GM23338 (cell line): ENCODE data around the gene ATRIP. TPM values are rescaled to one million over a fixed set of nuclear protein-coding genes. Genes with fewer than 3 reads are reported as not detected.
A peak's percentile ranks its signal among the peaks of the same experiment; 100 is the strongest.

Experiments
- ATAC-seq: fragments of 200-7000 bp; cut with Tn5 transposase; 3 replicates; pipeline ENCODE4 v1.9.1; 2020
- DNase-seq: peaks from one replicate; pipeline ENCODE4 v3.0.0-alpha.2; 2015; ENCODE audit warnings: low spot score
- H2AFZ ChIP-seq: fragments of 200-600 bp; sonication (generic); 2 replicates; pipeline ENCODE4 v1.8.0; 2016; ENCODE audit warnings: antibody characterized with exemption, mild to moderate bottlenecking, moderate library complexity
- H3F3A ChIP-seq: fragments of 200-600 bp; sonication (generic); replicated peaks from 2 replicates; pipeline ENCODE4 v1.8.0; 2017; ENCODE audit warnings: antibody characterized with exemption, mixed run types, low read depth
- H3K27ac ChIP-seq: fragments of 200-600 bp; sonication (generic); 2 replicates; pipeline ENCODE4 v1.6.1; 2016; ENCODE audit warnings: low read depth
- H3K27me3 ChIP-seq: fragments of 200-600 bp; sonication (generic); 2 replicates; pipeline ENCODE4 v1.8.0; 2016; ENCODE audit warnings: mild to moderate bottlenecking, mixed run types, moderate library complexity; ENCODE audit not compliant: insufficient read depth
- H3K36me3 ChIP-seq: fragments of 200-600 bp; sonication (generic); 2 replicates; pipeline ENCODE4 v1.8.0; 2016; ENCODE audit warnings: mild to moderate bottlenecking; ENCODE audit not compliant: insufficient read depth
- H3K4me1 ChIP-seq: fragments of 200-600 bp; sonication (generic); 2 replicates; pipeline ENCODE4 v1.8.0; 2016; ENCODE audit warnings: mild to moderate bottlenecking, moderate library complexity; ENCODE audit not compliant: insufficient read depth
- H3K4me2 ChIP-seq: fragments of 200-600 bp; sonication (generic); 2 replicates; pipeline ENCODE4 v1.7.1; 2017; ENCODE audit warnings: mixed run types
- H3K4me3 ChIP-seq: fragments of 200-600 bp; sonication (generic); 2 replicates; pipeline ENCODE4 v1.6.1; 2016; ENCODE audit warnings: mixed run types
- H3K79me2 ChIP-seq: fragments of 200-600 bp; sonication (generic); replicated peaks from 2 replicates; pipeline ENCODE4 v1.8.0; 2017; ENCODE audit warnings: mild to moderate bottlenecking; ENCODE audit not compliant: insufficient read depth
- H3K9me2 ChIP-seq: fragments of 200-600 bp; sonication (generic); 2 replicates; pipeline ENCODE4 v1.8.0; 2017; ENCODE audit not compliant: insufficient read depth
- H4K20me1 ChIP-seq: fragments of 200-600 bp; sonication (generic); replicated peaks from 2 replicates; pipeline ENCODE4 v1.8.0; 2017; ENCODE audit warnings: mild to moderate bottlenecking; ENCODE audit not compliant: insufficient read depth
- H3K27ac Mint-ChIP-seq: 2 replicates; pipeline ENCODE4 v1.8.0; 2020; ENCODE audit warnings: inconsistent platforms, mild to moderate bottlenecking, moderate library complexity, mixed read lengths
- H3K27me3 Mint-ChIP-seq: 3 replicates; pipeline ENCODE4 v1.8.0; 2022; ENCODE audit warnings: low read depth, mild to moderate bottlenecking, moderate library complexity, mixed read lengths, inconsistent platforms; ENCODE audit not compliant: insufficient read depth, poor library complexity
- H3K36me3 Mint-ChIP-seq: 3 replicates; pipeline ENCODE4 v1.8.0; 2021; ENCODE audit warnings: low read depth, mild to moderate bottlenecking, inconsistent platforms, moderate library complexity, mixed read lengths
- H3K4me1 Mint-ChIP-seq: 3 replicates; pipeline ENCODE4 v1.8.0; 2020; ENCODE audit warnings: mild to moderate bottlenecking, inconsistent platforms, mixed read lengths
- H3K4me3 Mint-ChIP-seq: 3 replicates; pipeline ENCODE4 v1.8.0; 2021; ENCODE audit warnings: moderate library complexity, mild to moderate bottlenecking, inconsistent platforms, mixed read lengths
- H3K9me3 Mint-ChIP-seq: 3 replicates; pipeline ENCODE4 v1.8.0; 2020; ENCODE audit warnings: moderate library complexity, mild to moderate bottlenecking, inconsistent platforms, mixed read lengths
- EZH2 ChIP-seq: fragments of 200-600 bp; sonication (generic); IDR thresholded peaks from one replicate; pipeline ENCODE4 v1.8.0; 2017; ENCODE audit warnings: antibody characterized with exemption, mild to moderate bottlenecking, low read depth; ENCODE audit not compliant: unreplicated experiment
- EZH2phosphoT487 ChIP-seq: fragments of 200-600 bp; sonication (generic); IDR thresholded peaks from one replicate; pipeline ENCODE4 v1.8.1; 2018; ENCODE audit warnings: antibody characterized with exemption; ENCODE audit not compliant: unreplicated experiment
- JUNB ChIP-seq: IDR thresholded peaks from one replicate; pipeline ENCODE4 v1.6.1; 2016; ENCODE audit warnings: antibody characterized with exemption; ENCODE audit not compliant: unreplicated experiment
- ZNF114 ChIP-seq: fragments of 250-450 bp; sonication (Bioruptor Pico); IDR thresholded peaks from 2 replicates; pipeline ENCODE4 v1.5.0; 2020; ENCODE audit warnings: mild to moderate bottlenecking, moderate library complexity
- ZNF462 ChIP-seq: fragments of 250-450 bp; sonication (Bioruptor Pico); IDR thresholded peaks from 2 replicates; pipeline ENCODE4 v1.5.0; 2020; ENCODE audit warnings: mild to moderate bottlenecking, moderate library complexity
- polyA plus RNA-seq: library from polyadenylated mRNA; unstranded; fragments of >200 nt; fragmentation: Nextera tagmentation; extraction: Ambion mirVana; gene quantifications from 2 replicates; pipeline ENCODE4 v1.2.1, GENCODE V29; 2016
- total RNA-seq: library from RNA; depleted of rRNA; stranded (reverse); fragments of >200 nt; shearing (Covaris generic); gene quantifications from 2 replicates; pipeline ENCODE4 v1.2.3, GENCODE V29; 2014
- TF ChIP-seq, protein P1 (sequence below): IDR thresholded peaks from one replicate; pipeline ENCODE4 v1.6.1; 2018; ENCODE audit warnings: antibody characterized with exemption; ENCODE audit not compliant: unreplicated experiment
- TF ChIP-seq, protein P2 (sequence below), 2 experiments: fragments of 200-600 bp in 1 of 2; sonication (generic) in 1 of 2; conservative IDR thresholded peaks; 2 replicates each; pipeline versions ENCODE4 v1.5.1 to v1.6.1; 2016 to 2017; ENCODE audit warnings: antibody characterized with exemption in 2 of 2, low read depth in 2 of 2, mild to moderate bottlenecking in 2 of 2, moderate library complexity in 1 of 2

ATRIP gene
- total and polyA plus RNA-seq, 2 experiments from 2014 or later: 5.8 to 17.3 TPM

GRCh38 chr3:48407542-48408099, 38.9 kb upstream of the ATRIP start (continued):
- TF ChIP-seq ZNF462 (CRISPR knock-in tag) (no peak), ZNF114 (CRISPR knock-in tag) (no peak), JUNB (no peak)

DNA sequence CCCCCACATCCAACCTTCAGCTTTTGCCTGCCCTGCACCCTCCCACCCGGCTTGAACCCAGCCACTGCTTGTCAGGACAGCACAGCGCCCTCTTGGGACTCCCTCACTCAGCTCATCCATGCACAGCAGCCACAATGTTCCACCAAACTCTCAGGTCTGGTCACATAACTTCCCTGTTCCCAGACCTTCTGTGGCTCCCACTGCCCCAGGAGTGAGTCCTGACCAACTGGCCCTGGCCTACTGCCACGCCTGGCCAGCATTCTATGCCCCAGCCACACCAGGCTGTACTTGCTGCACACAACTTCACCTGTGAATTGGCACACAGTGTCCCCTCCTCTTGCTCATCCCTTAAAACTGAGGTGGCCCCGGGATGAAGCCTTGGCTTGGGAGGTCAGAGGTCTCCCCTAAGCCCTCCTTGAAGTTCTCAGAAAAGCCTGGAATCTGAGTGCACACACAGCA, 37.7 kb upstream of the ATRIP start:
- no peaks in the 10 kb centered on the region for H3K4me1 Mint-ChIP-seq
- DNase-seq (no peak), ATAC-seq (peak; percentile 53)
- Histone ChIP-seq H3K9me2 (no peaks in the 10 kb centered on the region), H3K79me2 (no peaks in the 10 kb centered on the region), H3K36me3 (peaks cover 16% of the 10 kb centered on the region), H2AFZ (no peak overlapping the region), H3K27ac (no peak overlapping the region), H3K4me2 (no peak overlapping the region), H4K20me1 (no peaks in the 10 kb centered on the region; the same call in 1 of the 2 replicates), H3K4me3 (no peak overlapping the region), H3K27me3 (no peaks in the 10 kb centered on the region), H3F3A (no peaks in the 10 kb centered on the region), H3K4me1 (no peaks in the 10 kb centered on the region)
- no peak overlapping the region for H3K27ac Mint-ChIP-seq
- peaks cover 15% of the 10 kb centered on the region for H3K27me3 Mint-ChIP-seq
- no peaks in the 10 kb centered on the region for H3K9me3 Mint-ChIP-seq
- H3K36me3 Mint-ChIP-seq: peaks cover 91% of the 10 kb centered on the region
- no peak overlapping the region for H3K4me3 Mint-ChIP-seq
- TF ChIP-seq, protein P1, sequence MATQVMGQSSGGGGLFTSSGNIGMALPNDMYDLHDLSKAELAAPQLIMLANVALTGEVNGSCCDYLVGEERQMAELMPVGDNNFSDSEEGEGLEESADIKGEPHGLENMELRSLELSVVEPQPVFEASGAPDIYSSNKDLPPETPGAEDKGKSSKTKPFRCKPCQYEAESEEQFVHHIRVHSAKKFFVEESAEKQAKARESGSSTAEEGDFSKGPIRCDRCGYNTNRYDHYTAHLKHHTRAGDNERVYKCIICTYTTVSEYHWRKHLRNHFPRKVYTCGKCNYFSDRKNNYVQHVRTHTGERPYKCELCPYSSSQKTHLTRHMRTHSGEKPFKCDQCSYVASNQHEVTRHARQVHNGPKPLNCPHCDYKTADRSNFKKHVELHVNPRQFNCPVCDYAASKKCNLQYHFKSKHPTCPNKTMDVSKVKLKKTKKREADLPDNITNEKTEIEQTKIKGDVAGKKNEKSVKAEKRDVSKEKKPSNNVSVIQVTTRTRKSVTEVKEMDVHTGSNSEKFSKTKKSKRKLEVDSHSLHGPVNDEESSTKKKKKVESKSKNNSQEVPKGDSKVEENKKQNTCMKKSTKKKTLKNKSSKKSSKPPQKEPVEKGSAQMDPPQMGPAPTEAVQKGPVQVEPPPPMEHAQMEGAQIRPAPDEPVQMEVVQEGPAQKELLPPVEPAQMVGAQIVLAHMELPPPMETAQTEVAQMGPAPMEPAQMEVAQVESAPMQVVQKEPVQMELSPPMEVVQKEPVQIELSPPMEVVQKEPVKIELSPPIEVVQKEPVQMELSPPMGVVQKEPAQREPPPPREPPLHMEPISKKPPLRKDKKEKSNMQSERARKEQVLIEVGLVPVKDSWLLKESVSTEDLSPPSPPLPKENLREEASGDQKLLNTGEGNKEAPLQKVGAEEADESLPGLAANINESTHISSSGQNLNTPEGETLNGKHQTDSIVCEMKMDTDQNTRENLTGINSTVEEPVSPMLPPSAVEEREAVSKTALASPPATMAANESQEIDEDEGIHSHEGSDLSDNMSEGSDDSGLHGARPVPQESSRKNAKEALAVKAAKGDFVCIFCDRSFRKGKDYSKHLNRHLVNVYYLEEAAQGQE: no peak
- TF ChIP-seq EZH2: no peak
- TF ChIP-seq EZH2phosphoT487: no peak
- TF ChIP-seq, protein P2, sequence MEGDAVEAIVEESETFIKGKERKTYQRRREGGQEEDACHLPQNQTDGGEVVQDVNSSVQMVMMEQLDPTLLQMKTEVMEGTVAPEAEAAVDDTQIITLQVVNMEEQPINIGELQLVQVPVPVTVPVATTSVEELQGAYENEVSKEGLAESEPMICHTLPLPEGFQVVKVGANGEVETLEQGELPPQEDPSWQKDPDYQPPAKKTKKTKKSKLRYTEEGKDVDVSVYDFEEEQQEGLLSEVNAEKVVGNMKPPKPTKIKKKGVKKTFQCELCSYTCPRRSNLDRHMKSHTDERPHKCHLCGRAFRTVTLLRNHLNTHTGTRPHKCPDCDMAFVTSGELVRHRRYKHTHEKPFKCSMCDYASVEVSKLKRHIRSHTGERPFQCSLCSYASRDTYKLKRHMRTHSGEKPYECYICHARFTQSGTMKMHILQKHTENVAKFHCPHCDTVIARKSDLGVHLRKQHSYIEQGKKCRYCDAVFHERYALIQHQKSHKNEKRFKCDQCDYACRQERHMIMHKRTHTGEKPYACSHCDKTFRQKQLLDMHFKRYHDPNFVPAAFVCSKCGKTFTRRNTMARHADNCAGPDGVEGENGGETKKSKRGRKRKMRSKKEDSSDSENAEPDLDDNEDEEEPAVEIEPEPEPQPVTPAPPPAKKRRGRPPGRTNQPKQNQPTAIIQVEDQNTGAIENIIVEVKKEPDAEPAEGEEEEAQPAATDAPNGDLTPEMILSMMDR (conservative IDR thresholded peaks at IDR 0.05; ENCODE audit: low read depth in 2 of 2): peak in 1 of 2 experiments; percentile 59; a peak in 2 of 4 replicates
